ENCODE measurements around the gene CDK4. TPM values are rescaled to one million over a fixed set of nuclear protein-coding genes. Genes with fewer than 3 reads are reported as not detected.

Gene CDK4
- total RNA-seq, 1 donor from 2014 or later: 67.8 TPM

- DNase-seq (ENCODE audit: low spot score): no peak
Measured at GRCh38 chr12:57739914-57740538, 12.1 kb downstream of the CDK4 start.

DNA sequence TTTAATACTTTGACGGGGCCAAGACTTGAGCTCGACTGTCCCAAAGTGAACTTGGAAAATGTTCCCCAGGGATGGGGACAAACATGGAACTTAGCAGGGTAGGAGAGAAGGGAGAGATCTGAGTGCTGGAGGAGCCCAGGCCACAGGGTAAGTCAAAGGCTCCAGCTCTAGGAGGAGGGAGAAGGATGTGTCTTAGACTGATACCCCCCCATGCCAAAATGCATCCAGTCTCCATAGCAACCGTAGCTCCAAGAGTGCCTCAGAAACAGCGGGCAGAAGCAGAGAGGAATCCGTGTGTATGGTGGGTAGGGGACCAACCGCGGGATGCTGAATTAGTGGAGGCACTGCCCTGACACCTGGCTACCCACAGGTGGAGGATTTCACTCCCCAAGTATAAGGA, 12.7 kb downstream of the CDK4 start:
- DNase-seq (ENCODE audit: low spot score): no peak

GRCh38 chr12:57738661-57739237, 13.4 kb downstream of the CDK4 start, which contains the start of gene AGAP2:
AGAP2 (minus strand) TSS chr12:57738742; CDS start chr12:57738246, 496 bp downstream.
- no peak for DNase-seq (ENCODE audit: low spot score)

DNA sequence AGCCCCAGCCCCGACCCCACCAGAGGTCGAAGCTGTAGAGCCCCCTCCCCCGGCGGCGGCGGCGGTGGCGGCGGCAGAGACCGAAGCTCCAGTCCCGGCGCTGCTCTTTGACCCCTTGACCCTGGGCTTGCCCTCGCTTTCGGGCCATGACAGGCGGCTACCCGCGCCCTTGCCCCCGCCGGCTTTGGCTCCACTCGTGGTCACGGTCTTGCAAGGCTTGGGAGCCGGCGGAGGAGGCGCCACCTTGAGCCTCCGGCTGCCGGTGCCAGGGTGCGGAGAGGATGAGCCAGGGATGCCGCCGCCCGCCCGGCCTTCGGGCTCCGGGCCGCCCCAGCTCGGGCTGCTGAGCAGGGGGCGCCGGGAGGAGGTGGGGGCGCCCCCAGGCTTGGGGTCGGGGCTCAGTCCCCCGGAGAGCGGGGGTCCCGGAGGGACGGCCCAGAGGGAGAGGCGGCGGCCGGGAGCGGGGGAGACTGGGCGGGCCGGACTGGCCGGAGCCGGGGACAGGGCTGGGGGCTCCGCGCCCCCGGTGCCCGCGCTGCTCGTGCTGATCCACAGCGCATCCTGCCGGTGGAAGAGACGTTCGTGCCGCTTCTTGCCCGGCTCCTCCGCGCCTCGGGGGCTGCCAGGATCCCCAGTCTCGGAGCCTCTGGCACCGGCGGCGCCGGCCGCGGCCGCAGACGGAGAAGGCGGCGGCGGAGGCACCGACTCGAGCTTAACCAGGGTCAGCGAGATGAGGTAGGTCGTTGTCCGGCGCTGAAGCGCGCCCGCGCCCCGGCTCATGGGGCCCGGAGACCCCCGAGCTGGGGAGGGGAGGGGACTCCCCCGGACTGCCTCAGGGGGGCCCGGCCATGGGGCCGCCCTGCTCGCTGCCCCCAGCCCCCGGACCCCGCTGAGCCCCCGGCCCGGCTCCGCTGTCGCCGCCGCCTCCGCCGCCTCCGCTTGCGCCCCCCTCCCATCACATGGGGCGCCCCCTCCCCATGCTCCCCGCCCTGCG, 14.3 kb downstream of the CDK4 start:
- no peak for DNase-seq (ENCODE audit: low spot score)

DNA sequence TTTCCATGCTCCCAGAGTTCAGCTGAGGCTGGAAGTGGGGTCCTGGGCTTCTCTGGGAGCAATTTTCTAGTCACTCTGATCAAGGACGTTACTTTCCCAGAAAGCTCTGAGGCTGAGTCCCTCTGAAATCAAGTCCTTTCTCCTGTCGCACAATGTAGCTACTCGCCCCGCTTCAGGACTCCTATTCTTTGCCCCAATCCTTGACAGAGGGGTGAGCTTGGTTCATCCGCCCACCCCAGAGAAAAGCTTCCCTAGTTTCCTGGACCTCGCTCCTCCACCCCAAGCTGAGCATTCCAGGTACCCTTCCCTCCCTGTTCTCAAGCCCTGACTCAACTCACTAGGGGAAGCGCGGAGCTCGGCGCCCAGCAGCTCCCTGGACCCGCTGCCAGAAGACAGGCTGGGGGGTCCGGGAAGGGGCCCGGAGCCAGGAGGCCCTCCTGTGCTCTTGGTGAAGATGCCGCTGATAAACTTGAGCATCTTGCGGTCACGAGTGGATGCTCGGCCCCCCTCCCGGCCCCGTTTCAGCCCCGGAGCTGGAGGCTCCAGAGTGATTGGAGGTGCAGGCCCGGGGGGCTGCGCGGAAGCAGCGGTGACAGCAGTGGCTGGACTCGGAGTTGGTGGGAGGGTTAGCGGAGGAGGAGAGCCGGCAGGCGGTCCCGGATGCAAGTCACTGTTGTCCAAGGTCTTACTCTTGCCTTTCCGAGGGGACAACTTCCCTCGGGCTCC, 15.2 kb downstream of the CDK4 start:
- no peak for DNase-seq (ENCODE audit: low spot score)

- DNase-seq (ENCODE audit: low spot score): no peak
Measured at GRCh38 chr12:57735952-57736740, 16.0 kb downstream of the CDK4 start.

- no peak for DNase-seq (ENCODE audit: low spot score)
Measured at GRCh38 chr12:57735198-57735855, 16.8 kb downstream of the CDK4 start.

DNA sequence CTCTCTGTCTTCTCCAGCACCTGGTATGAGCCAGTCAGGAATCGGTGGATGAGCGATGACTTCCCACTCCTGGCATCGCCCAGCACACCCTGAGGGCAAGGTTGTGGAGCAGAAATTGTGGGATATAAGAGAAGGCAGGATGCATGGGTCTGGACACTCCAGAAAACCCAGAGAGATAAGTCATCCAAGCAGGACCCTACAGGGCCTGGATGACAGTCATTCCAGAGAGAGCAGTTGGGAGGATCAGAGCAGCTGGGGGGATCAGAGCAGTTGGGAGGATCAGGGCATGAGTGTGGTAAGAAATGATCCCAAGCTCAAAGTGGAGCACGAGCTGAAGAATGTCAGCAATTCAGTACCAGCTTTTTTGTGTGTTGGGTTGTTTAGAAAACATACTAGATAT, 17.5 kb downstream of the CDK4 start:
- no peak for DNase-seq (ENCODE audit: low spot score)

- DNase-seq (ENCODE audit: low spot score): no peak
Measured at GRCh38 chr12:57733928-57734327, 18.2 kb downstream of the CDK4 start.

- DNase-seq (ENCODE audit: low spot score): no peak
Measured at GRCh38 chr12:57732726-57733593, 19.1 kb downstream of the CDK4 start.

DNA sequence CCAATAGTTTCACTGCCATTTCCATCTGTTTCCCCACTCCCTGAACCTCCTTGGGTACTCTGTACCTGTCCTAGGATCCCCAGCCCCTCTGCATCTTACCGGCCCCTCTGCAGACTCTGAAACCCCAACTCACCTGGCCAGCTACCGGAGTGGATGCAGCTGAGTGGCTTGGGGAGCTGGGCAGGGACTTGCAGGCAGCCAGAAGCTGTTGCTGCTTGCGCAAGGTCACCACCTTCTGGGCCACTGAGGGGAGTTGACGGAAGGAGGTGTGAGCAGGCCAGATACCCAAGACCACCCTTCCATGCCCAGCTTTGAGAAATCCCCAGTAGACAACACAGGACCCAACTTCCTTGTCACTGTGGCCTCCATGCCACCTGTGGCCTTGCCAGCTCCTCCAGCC, 19.8 kb downstream of the CDK4 start:
- DNase-seq (ENCODE audit: low spot score): no peak

GRCh38 chr12:57731411-57732080, 20.6 kb downstream of the CDK4 start:
- DNase-seq (ENCODE audit: low spot score): no peak

DNA sequence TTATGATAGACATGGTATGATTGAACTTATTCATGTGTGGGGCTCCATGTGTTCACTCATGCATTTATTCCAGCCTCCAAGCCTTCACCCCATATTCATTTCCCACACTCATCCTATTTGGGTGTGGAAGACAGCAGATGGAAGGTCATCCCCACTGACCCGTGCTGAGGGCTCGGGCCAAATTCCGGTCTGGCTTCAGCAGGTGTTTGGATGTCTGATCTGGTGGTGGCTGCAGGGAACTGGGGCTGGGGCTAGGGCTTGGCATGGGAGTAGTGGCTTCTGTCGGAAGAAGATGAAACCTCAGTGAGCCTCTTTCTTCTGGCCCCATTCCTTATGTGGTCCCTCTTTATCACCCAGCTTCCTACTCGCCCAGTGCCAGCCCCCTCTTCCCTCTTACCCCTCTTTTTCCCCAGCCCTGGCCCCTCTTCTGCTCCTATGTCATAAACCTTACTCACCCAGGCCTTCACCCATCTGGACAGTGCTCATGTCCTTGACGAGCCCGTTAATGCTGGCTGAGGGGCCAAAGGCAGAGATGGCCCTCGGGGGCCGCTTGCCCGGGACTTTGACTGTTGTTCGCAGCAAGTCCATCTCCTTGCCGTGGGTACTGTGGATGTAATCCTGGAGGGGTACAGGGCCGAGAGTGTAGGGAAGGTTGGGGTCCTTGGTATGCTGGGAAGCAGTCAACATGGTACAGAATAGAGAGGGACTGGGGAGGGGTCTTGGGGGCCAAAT, 21.6 kb downstream of the CDK4 start:
- DNase-seq (ENCODE audit: low spot score): no peak

DNA sequence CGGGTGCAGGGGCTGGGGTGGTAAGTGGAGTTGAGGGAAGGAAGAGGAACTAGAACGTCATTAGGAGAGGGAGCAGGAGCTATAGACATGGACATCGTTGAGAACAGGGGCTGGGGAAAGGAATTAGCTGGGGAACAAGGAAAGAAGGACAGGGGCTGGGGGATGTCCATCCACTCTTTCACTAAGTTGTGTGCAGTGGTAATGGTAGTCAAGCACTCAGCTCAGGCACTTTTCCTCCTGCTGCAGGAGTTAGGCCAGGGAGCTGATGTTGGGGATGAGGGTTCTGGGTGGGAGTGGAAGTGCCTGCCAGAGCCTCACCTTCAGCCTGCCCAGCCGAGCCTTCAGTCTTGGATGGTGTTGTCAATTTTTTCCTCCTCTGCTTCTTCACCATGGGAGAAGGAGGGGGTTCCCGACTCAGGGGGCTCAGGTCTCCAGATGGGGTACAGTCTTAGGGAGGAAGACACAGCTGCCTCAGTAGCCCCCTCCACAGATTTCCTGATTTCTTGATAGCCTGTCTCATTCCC, 22.7 kb downstream of the CDK4 start:
- DNase-seq (ENCODE audit: low spot score): no peak

DNA sequence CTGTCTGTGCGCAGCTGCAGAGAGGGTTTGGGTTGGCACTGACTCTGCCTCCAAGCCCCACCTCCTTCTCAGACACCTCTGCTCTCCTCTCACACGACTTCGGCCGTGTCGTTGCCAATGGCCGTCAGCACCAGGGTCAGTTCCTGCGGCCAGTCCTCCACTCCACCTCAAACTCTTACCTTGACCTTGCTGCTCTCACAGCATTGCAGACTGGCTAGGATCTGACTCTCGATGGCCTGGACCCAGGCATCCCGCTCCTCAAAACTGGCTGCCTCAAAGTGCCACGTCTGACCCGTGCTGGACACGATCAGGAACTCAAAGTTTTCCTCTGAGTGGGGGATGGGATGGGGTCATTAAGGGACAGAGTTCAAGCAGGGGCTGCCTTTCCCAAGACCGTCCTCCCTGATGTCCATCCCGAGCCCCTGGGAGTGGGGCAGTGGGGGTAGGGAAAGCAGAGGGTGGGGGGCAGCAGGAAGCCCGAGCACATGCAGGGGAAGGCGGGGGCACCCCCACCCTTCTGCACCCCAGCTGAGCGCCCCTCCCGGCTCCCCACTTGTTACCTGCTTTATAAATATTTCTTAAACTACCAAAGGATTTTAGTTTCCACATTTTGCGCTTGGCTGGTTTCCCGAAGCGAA, 24.2 kb downstream of the CDK4 start:
- no peak for DNase-seq (ENCODE audit: low spot score)

DNA sequence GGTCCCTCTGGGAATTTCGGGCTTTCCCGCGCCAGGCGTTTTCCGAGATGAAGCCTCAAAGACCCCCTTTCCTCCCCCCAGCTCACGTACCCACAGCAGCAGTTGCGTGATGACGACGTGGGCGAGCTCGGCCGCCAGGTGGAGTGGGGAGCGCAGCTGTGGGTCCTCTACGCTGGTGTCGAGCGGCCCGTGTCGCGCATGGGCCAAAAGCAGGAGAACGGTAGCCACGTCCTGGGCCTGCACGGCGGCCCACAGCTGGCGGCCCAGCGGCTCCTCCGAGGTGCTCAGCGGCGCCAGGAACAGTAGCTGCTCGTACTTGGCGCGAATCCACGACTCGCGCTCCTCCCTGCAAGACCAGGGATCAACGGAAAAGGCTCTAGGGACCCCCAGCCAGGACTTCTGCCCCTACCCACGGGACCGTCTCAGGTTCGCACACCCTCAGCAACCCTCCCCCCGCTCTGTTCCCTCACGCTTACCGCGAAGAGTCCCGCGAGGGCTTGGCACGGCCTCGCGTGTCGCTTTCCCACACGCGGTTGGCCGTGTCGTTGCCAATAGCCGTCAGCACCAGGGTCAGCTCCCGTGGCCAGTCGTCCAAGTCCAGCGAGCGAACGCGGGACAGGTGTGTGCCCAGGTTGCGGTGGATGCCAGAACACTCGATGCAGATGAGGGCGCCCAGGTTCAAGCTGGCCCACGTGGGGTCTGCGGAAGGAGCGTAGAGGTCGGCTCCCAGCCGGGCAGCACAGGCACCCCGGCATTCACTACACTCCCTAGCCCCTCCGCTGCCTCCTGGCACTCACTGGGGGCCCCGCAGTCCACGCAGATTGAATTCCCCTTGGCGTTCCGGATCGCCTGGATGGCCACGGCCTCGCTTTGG, 25.0 kb downstream of the CDK4 start:
- no peak for DNase-seq (ENCODE audit: low spot score)
